Stimulated activated CD4-positive, alpha-beta T cell treated with anti-CD3 and anti-CD28 coated beads, Interleukin-12 subunit alpha, Interleukin-12 subunit beta, amount 100 ng/mL, for 4 hours (primary cell): ENCODE results near the gene F11.
"Not testable (repeated sequence)": the region's sequence is repeated elsewhere in the genome, so short reads cannot be mapped to it uniquely, and the experiment has no call there.

Experiments used
- DNase-seq: peaks from one replicate; pipeline ENCODE4 v3.0.0-alpha.2; 2020

Gene F11

DNA sequence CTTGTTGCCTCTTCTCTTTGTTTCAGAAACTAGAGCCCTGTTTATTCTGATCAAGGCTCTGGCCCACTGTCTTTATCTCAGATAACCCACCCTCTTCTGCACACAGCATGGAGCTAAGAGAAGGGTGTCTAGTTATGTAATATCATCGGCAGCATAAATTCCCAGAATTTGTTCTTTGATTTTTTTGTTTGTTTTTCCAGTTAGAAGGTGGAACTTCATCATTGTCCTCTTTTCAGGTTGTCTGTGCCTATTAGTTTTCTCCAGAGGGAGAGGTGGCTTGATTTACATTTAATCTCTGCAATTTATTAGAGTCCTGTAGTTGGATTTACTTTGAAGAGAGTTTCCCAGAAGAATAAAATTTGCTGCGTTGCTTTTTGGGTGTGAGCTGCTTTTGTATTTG is 15.2 kb upstream of the F11 start:
- DNase-seq: no peak

DNA sequence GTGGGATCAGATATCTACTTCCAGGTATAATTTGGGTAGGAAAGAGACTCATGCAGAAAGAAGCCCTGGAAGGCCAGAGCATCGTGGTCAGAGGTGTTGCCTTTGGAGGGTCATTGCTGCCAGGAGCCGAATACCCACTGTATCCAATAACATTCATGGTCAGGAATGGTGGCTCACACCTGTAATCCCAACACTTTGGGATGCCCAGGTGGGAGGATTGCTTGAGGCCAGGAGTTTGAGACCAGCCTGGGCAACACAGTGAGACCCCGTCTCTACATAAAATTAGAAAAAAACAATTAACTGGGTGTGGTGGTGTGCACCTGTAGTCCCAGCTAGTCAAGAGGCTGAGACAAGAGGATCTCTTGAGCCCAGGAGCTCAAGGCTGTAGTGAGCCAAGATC is 10.9 kb upstream of the F11 start:
- no peak for DNase-seq

DNA sequence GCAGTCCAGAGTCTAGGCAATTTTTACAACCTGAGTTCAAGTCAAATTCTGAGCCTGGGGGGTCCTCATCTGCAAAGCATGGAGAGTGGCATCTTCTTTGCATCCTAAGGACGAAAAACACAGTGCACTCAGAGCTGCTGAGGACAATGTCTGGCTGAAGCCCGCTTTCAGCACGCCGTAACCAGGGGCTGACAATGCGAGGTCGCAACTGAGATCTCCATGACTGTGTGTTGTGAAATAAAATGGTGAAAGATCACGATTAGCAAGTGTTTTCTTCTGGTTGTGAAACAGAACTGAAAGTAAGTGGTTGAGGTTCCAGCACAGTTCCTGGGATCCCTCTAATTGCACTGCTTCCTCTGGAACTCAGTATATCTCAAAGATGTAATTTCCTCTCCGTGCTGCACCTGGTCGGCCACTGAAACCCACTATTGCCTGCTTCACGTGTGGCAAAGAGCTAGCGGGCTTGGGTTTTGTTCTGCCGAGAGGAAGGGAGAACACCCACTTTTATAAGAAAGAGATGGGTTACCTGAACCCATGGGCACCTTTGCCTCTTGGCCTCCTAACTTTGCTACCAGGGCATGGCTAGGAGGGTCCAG is 7.7 kb upstream of the F11 start:
- no peak for DNase-seq

DNA sequence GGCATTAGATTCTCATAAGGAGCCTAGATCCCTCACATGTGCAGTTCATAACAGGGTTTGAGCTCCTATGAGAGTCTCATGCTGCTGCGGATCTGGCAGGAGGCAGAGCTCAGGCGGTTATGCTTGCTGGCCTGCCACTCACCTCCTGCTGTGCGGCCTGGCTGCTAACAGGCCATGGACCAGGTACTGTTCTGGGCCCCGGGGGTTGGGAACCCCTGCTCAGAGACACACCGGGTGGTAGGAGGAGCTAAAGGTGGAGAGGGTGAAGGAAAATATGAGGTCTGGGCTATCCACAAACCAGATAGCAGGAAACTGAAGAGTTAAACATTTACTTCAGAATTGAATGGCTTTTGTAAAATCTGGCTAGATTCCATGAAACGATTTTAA is 5.9 kb upstream of the F11 start:
- no peak for DNase-seq

DNA sequence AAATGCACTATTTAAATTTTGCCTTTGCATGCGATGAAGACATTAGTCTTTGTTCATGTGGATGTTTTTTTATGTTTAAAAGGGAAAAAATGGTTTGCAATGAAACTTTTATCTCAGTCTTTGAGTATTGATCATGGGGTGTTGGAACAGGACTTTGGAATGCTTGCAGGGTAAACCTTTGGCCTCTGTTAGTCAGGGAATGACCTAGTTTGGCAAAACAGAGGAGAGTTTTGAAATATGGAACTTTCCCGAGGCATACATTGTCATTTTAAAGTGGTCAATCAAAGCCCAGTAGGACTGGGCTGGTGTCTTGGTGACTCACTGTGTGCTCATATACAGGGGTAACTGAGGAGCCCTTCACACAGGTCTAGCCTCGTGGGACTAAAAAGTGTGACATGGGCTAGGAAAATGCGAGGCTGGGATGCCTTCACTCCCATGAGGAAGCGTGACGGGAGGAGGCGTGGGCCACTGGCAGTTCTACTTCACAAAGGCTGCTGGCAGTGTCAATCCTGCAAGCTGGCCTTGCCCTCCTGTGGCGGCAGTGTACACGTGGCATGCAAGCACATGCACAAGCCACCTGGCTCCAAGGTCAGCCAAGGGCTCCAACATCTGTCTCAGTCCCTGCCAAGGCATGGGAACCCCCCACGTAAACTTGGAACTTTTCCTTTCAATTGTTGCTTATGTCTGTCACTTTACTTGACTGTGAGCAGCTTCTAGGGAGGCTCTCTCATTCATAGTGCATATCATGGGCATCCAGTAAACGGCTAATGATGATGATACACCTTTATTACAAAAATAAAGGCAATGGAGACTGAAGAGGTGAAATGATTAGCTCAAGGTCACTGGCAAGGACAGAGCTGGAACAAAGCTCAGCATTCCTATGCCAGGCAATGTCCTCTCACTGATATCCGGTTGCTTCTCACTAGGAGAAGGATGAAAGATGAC is 5.2 kb upstream of the F11 start:
- DNase-seq: no peak

DNA sequence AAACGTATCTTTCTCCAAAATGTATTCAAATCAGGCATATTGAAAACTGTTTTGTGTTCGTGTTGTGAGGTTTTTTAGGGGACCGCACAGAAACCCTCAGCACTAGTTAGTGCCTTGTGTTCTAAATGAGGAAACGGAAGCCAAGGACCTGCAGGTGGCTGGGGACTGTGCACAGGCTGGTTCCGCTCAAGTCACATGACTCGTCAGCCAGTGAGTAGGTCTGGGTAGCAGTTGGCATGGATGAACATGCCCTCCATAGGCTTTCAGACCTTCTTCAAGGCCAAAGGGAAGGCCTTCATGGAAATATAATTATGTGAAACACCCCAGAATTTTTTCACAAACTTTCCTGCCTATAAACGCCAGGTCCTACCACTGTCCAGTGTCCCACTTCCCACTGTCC is 1.3 kb upstream of the F11 start:
- DNase-seq: no peak

DNA sequence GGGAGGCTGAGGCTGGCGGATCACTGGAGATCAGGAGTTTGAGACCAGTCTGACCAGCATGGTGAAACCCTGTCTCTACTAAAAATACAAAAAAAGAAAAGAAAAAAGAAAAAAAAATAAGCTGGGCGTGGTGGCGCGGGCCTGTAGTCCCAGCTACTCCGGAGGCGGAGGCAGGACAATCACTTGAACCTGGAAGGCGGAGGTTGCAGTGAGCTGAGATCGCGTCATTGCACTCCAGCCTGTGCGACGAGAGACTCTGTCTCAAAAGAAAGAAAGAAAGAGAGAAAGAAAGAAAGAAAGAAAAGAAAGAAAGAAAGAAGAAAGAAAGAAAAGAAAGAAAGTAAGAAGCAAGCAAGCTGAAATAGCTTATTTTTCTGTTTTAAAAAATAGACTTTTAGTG is 739 bp upstream of the F11 start:
- DNase-seq: not testable (repeated sequence)

DNA sequence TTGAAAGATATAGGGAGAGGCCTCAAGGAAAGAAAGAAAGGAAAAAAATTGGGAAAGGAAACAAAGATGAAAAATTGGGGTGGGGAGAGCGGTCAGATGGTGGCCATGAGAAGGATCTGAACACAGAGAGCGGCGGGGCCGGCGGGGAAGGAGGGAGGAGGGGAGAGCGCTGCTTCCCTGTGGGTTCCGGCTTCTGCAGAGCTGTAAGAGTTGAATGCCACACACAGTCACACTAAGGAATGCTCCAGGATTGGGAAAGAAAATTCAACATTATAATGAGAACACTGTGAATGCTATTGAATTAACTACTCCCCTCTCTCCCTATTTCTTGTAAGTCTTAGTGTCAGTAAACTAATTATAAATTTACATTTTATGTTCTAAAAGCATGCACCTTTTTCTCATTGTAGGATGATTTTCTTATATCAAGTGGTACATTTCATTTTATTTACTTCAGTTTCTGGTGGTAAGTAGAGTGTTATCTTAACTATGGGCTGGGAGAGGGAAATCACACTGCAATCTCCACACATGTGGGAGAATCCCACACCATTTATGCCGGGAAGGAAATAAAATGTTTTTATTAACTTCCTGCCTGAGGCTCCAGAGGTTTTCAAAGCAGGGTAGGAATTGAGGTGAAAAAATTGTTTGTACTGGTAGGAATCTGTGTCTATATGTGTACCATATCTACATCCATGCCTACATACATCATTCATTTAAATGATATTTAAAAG is 904 bp downstream of the F11 start:
- DNase-seq: no peak

DNA sequence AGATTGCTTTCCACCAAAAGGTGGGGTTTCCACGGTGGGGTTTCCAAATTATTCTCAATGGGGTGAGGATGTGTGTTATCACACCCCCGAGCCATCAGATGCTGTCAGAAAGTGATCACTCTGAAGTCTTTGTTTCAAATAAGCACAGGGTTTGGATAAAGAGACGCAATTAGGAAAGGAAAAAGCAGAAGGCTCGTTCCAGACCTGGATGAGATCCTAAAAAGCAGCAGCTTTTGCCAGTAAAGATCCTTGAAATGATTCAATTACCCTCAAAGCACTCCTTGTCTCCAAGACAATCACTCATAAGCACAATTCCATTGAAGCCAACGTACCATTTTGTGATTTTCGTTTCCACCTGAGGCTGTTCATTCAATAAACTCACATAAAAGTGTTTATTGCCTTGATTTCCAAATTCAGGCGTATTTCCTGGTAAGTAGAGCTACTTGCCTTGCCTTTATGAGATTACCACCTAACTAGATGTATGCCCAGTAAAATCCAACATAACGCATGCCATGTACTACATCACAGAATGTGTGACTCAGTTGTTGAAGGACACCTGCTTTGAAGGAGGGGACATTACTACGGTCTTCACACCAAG is 5.2 kb downstream of the F11 start:
- DNase-seq: no peak

DNA sequence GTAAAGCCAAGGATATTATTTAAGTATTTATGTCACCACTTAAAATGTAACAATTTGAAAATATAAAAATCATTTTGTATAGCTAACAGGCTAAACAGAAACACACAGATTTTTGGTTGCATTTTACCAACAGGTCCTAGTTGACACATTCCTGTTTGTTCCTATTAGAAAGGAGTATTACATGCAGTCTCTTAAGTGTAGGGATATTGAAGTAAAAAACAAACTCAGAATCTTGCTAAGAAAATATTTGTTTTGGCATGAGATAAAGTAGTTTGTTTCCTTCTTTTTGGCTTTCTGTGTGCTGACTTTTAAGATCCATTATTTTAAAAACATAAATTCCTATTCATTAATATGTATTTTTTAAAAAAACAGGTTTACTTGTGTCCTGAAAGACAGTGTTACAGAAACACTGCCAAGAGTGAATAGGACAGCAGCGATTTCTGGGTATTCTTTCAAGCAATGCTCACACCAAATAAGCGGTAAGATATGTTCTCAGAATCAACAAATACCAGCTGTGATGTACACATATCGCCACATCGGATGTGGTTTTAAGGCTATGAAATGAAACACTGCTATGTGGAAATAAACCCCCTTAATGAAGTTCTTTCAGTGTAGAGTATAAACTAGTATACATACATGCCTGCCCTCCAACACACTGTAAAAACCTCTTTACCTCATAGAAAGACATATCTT is 6.9 kb downstream of the F11 start:
- DNase-seq: no peak

DNA sequence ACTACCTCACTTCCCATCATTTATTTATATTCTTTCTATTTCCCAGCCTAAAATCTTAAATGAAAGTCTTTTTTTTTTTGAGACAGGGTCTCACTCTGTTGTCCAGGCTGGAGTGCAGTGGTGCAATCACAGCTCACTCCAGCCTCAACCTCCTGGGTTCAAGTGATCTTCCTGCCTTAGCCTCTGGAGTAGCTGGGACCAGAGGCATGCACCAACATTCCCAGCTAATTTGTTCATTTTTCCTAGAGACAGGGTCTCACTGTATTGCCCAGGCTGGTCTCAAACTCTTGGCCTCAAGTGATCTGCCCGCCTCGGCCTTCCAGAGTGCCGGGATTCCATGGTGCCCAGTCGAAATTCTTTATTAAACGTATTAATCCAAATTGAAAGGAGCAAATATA is 7.4 kb downstream of the F11 start:
- DNase-seq: not testable (repeated sequence)

DNA sequence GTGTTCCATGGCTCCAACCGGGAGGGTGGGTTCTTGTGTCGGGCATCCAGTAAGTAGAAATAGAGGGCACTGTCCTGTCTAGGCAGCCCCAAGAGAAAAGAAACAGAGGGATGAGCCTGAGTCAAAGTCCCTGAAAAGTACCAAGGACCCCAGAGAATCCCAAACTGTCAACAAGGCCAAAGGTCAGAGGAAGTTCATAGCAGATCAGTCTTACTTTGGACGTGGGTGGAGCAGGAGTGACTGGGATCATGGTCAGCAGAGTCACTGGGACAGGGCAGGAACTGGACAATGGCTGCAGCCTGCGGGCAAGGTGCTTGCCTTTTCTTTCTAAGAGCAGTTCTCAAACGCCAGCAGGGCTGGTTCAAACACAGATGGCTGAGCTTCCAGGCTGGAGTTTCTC is 17.3 kb downstream of the F11 start:
- no peak for DNase-seq

DNA sequence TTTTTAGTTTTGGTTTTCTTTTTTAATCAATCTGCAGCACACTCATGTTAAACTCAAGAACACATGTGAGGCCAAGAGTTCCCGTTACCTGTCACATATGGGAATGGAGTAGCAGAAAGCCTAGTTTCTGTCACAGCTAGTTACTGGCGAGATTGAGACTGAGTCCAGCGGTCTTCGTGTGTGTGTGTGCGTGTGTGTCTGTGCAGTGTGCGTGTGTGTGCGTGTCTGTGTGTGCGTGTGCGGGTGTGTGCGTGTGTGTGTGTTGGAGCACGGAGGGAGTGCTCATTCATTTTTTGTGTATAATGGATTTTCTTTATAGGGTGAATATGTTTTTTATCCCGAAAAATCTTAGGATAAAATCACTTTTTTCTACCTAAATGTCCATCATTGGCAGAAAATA is 19.2 kb downstream of the F11 start:
- DNase-seq: no peak

DNA sequence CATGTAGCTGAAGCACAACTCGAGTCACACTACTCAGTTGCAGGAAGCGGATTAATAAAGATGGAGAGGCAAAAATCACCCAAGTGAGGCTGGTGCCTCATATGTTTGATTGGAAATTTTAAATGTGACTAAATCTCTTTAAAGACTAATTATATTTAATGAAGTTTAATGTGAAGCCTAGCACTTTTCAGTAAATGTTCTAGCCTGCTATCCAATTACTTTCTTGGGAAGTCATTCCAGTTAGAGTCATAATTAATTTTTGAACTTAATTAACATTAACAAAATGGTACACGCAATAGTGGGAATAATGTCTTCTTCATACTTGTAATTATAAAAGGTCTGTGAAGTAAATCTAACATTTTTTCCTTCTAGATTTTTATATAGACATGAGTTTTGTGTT is 20.6 kb downstream of the F11 start:
- DNase-seq: no peak

DNA sequence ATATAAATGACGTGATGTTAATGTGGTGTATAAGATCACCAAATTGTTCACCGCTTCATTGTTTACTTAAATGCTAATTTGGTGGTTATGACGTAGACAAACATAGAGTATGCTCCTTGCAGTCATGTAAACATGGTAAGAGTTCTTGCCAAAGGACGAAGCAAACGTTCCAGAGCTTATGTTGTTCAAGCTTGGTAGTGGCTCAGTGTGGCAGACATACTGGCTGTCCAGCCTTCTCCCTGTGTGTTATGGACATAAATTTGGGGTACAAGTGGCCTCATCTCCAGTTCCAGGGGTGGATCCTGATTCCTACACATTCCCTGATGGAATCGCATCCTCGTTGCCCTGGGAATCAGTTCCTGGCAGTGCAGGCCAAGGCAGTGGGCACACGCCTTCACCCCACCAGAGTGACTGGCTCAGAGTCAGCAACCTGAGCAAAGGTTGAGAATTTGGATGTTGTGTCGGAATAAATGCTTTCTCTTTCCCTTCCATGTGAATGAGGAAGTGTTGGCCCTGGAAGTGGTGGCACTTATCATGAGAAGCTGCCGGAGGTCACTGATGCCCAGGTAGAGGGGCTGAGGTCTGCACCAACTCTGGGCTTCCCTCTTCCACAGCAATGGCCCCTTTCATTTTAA is 25.4 kb downstream of the F11 start:
- no peak for DNase-seq

DNA sequence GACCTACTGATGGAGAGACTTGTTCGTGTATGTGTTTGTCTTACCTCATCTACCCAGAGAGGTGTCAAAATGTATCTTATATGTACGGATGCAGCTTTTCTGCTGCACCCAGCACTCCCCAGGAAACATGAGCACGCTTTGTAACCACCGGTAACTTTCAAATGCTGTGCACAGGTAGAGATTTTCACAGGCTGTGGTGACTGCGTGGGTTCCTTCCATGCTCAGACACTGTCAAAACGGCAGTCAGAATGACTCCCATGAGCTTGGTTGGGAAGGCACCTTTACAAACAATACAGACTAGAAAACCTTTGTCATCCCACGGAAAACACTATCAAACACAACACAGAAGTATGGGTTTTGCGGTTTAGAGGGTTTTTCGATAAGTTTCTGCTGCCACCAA is 28.2 kb downstream of the F11 start:
- no peak for DNase-seq

DNA sequence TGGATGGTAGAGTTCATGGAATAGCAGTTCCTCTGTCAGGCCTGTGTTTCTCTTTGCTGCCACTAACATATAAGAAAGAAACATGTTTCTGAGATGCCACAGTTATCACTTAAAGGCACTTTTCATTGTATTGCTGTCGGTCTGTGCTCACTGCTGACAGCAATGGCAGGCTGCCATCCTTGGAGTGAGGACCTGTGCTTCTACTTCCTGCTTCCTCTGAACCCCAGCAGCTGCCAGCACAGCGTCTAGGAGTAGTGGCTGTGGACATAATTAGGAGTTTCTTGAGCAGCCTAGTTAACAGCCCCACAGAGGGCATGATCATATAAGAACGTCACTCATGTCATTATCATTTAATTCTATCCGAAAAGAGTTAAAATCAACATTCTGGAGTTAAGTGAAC is 30.5 kb downstream of the F11 start:
- no peak for DNase-seq

DNA sequence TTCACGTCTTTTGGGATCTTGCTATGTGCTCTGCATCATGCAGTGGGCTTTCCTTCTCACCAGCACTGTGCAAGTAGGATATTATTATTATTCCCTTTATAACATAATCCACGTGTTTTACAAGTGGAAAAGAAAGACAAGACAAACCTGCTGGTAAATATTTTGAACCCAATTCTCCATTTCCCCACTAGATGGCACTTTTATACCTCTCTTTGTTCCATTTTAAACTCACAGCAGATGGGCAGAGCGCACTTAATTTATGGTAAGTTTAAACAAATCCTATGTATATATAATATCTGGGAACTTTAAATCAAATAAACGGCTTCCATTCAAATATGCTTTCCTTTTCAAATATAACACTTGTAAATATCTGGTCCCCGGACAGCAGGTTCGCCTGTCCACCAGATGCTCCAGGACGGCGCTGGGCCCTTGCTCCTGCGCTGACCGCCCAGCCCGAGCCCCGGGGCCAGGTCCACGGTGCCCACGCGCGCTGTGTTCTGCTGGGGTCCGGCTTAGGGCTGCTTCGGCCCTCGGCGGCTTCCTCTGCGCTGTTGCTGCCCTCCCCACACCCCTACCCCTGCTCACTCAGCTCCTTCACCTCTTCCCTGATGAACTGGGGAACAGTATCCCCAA is 31.1 kb downstream of the F11 start:
- DNase-seq: no peak

DNA sequence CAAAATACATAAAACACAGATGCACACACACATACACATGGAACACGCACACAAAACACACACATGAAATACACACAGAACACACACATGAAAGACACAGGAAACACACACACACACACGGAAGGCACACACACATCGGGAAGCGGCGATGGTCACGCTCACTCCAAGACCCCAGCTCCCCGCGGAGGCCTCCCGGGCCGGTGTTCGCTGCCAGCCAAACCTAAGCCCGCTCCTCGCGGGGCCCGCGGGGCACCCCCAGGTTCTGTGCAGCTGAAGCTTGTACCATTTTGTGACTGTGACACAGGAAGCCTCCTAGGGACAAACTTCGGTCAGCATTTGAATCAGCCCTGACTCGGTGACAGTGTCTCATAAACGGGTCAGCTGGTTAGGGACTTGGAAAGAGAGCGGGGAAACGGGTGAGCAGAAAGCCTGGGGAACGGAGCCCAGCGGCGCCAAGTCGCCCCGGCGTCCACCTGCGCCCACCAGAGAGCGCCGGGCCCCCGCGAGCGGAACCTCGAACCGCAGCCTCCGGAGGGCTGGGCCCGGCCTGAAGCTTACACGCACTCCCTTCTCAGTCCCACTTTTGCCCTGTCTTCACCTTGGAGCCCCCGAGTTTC is 32.1 kb downstream of the F11 start:
- no peak for DNase-seq

DNA sequence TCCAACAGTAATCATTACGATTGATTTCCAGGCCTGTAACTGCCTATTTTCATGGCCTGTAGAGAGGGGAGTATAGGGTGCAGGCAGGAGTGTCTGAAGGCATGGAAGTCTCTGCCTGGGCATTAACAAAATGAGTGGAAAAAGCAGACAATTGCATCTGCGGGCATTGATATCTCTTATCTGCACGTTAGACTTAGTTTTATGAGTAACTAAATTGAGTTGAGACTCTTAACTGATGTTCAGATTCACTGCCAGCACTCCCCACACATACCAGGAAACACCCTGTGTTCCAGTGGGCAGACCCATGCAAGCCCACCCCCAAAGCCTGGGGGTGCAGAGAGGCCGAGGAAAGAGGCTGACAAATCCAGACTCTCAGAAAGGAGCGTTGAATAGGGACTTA is 33.3 kb downstream of the F11 start:
- DNase-seq: no peak

DNA sequence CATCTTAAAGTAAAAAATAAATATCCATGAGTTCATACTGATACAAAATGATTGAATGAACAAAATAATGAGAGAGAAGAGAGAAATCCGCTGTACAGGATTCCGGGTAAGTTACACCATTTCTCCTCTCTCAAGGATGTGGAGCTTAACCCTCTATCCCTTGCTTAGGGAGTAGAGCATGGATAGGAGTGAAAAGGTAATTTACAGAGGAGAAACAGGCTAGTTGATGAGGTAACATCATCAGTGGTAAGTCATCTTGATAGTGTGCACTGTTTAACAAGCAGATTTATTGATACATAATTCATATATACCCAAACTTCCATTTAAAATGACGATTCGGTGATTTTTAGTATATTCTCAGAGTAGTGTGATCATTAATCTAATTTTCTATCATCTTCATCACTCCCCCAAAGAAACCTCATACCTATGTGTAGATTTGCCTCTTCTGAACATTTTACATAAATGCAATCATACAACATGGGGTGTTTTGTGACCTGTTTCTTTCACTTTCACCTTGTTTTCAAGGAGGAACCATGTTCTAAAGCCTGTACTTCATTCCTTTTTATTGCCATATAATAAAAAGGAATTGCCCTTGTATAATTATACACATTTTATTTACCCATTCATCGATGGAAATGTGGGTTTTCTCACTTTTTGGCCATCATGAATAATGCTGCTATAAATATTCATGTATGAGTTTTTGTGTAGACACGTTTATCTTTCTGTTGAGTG is 34.8 kb downstream of the F11 start:
- no peak for DNase-seq
